ENCODE results near the gene MORN1.

- TF ChIP-seq POLR2AphosphoS5 (IDR thresholded peaks at IDR 0.05; ENCODE audit: low read depth, low read length) (no peak), POLR2A (IDR thresholded peaks at IDR 0.05; ENCODE audit: low read depth, low read length) (no peak), SPI1 (IDR thresholded peaks at IDR 0.05; ENCODE audit: low read depth, low read length) (peak; percentile 91), POU2F2 (IDR thresholded peaks at IDR 0.05; ENCODE audit: low read depth, low read length) (no peak; the same call in 1 of the 2 replicates)
These were observed 100.5 kb downstream of the MORN1 start for GRCh38 chr1:2290595-2291510.

Data from GM12891 (cell line).